Measurements from ENCODE around the gene ALDH1A3. TPM values are rescaled to one million over a fixed set of nuclear protein-coding genes. Genes with fewer than 3 reads are reported as not detected.

ALDH1A3 gene
- total RNA-seq, 1 donor from 2014 or later, result 6.8 TPM

DNA sequence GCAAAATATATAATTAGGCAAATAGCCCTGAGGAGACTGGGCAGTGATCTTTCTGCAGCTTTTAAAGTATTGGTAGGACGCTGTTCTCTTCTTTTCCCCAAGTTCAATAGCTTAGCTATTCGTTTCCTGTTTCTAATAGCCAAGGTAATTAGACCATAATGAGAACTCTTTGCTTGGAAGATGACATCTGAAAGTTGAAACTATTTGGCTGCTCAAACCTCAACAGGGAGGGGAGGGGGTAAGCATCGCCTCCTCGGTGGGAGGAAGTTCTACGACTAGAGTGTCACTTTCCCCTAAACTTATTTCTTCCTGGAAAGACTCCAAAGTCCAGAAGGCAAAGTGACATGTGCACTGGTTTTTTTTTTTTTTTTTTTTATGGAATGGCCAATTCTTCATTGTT is 22.8 kb upstream of the ALDH1A3 start:
- intact Hi-C loops (cut with micrococcal nuclease), result no loop called here
- ATAC-seq, result no peak
- DNase-seq, result no peak

DNA sequence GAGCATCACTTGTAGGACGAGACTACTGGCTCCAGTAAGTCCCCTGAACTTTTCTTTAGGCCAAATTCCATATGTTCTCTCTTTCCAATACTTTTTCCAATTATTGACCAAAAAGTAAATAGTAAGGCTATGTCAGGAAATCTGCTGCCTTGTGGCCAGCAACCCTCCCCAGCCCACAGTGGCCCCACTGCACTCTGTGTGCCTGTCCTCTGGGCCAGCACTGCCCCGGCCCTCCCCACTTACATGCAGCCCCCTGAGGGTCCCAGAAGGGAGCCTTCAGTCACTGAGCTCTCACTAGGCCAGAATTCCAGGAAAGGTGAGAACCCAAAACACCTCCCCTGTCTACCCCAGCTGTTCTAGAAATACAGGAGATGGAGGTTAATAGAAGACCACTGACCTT is 21.3 kb upstream of the ALDH1A3 start:
- ATAC-seq, result no peak
- no peak for DNase-seq
- intact Hi-C loops (cut with micrococcal nuclease), result no loop called here

DNA sequence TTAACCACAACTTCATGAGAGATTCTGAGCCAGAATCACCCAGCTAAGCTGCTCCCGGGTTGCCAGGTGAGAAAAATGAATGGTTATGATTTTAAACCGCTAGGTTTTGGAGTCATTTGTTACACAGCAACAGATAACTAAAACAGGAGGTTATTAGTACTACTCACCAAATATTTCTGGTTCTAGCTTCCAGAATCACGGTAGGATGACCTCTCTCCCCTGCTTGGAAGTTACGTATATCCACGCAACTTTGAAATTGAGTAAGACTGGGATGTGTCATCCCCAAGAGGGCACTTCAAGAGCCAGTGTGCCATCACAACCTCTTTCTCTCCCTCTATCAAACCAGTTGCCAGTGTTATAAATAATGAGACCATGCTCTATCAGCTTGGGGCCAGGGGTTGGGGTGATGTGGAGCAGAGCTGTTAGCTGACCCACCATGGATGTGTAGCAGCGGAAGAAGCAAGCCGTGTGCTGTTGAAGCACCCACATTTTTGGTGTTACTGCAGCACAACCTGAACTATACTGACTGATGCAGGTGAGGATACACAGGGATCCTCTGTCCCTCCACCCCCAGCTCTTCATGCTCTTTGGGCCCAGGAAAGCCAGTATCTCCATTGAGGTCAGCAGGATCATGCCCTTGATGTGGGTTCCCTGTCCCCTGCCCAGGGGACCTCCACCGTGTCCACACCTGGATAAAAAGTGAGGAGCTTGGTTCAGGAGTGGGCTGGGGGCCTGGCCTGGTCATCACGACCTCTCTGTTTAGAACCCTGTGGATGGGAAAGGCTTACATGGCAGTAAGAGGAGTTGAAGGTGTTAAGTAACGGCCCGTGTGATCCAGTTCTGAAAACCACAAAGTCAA is 19.4 kb upstream of the ALDH1A3 start:
- ATAC-seq (no peak), DNase-seq (no peak)
- intact Hi-C loops (cut with micrococcal nuclease), result no loop called here

DNA sequence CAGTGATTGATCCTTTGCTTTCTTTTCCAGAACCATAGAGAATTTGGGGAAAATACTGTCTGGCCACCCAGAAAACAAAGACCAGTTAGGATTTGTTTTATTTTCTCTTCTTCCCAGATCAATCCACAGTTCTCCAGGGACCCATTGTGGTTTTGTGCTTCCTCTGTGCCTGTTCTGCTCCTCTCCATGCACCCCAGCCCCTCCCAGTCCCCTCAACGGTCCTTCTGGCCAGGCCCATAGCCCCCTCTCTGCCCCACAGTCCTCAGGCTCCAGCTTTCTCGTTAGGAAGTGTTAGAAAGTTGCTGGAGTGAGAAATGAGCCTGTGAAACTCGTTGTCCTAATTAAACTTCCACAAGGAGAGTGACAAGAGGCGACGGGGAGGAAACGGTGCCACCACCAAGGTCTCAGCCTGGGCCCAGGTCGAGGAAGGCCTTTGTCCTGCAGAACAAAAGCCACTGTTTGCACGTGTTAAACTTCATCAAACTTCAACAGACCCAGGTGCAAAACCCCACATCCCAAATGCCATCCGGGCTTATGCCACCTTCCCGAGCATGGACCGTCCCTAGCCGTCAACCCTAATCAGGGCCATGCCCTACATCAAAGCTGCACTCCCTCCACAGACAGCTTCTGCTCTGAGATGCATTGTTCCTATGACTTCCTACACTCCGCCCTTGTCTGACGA is 18.7 kb upstream of the ALDH1A3 start:
- DNase-seq, result no peak
- ATAC-seq, result no peak
- intact Hi-C loops (cut with micrococcal nuclease), result no loop called here

DNA sequence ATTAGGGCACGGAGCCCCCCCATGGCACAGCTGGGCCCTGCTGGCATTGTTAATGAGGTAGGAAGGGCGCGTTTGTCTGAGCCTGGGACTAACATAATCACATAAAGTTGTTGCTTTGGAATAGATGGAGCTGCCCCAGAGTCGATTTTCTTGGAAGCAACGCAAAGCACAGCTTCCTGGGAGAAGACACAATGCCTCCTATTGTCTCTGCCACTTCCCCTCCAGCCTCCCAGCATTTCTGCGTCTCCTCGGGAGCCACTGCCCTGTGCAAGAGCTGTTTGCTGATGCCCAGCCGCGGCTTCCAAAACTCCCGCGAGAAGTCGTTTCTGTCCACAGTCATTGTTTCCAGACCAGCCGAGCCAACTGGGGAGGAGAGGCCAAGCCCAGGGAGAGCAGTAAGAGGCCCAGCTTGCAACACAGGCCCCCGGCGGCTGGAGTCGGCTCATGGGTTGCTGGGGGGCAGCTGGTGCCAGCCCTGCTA is 18.1 kb upstream of the ALDH1A3 start:
- intact Hi-C loops (cut with micrococcal nuclease), result no loop called here
- peak; percentile 52 for ATAC-seq
- DNase-seq, result peak; percentile 70

DNA sequence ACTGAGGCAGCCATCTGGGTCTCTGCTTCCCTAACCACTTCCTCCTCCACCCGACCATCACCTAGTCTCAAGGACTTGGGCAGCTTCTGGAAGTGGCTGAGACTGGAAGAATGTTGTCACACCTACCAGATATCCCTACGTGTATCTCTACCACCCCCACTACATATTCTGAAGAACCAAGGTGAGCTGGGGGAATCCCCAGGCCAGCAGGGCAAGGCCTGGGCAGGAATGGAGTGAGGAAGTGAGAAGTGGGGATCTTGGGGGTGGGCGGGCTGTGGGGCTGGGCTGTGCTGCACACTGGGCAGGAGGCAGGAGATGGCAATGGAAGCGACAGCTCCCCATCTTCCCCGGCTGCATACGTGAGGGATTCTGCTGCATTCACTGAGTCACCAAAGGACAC is 17.5 kb upstream of the ALDH1A3 start:
- ATAC-seq (no peak), DNase-seq (no peak)
- intact Hi-C loops (cut with micrococcal nuclease), result no loop called here

DNA sequence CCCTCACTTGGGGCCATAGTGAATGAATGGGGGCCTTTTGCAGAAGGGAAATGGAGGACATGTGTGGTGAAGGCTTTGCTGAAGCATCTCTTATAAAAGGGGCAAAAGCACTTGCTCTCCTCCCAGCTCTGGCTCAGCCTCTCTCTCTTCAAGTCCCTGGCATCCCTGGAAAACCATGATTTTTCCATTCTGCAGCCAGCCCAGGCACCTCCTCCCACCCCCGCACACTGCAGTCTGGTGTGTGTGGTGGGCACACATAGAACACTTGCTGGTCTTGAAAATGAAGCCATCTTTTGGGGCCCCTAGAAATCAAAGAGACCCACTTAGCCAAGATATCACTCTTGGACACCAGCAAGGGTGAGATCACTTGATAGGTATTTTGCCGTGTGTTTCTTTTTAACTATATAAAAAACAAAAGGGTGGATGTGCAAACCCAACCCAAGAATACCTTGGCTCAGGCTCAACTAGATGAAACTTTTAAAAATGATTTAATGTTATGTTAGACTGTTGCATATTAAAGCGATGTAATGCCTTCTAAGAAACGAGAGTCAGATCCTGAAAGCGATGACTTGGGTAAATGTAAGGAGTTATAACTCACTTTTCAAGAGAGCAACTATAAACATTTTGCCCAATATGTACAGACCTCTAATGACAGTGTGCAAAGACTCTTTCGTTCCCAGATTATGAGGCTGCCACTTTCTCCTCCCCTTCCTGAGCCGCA is 16.4 kb upstream of the ALDH1A3 start:
- ATAC-seq (no peak), DNase-seq (no peak)
- intact Hi-C loops (cut with micrococcal nuclease), result no loop called here

DNA sequence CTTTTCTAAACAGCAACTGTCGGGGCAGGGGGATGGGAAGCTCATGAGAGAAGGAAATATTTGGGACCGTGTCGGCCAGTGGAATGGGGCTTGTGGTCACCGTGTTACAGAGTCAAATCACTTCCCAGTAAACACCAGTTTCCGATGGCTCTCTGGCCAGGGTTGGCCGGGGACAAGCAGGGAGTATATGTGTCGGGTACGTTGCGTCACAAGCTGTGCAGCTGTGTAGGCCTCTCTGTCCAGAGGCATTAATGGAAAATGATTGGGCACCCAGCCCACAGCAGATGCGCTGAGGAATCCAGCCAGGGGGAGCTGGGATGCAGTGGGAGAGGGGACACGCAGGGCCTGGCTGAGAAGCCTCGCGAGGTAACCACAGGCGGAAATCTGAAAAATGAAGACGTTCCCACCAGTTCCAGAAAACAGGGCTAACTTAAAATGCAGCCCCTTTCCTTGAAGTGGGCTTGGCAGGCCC is 15.8 kb upstream of the ALDH1A3 start:
- DNase-seq (peak; percentile 82), ATAC-seq (peak; percentile 91)
- intact Hi-C loops (cut with micrococcal nuclease), result no loop called here

DNA sequence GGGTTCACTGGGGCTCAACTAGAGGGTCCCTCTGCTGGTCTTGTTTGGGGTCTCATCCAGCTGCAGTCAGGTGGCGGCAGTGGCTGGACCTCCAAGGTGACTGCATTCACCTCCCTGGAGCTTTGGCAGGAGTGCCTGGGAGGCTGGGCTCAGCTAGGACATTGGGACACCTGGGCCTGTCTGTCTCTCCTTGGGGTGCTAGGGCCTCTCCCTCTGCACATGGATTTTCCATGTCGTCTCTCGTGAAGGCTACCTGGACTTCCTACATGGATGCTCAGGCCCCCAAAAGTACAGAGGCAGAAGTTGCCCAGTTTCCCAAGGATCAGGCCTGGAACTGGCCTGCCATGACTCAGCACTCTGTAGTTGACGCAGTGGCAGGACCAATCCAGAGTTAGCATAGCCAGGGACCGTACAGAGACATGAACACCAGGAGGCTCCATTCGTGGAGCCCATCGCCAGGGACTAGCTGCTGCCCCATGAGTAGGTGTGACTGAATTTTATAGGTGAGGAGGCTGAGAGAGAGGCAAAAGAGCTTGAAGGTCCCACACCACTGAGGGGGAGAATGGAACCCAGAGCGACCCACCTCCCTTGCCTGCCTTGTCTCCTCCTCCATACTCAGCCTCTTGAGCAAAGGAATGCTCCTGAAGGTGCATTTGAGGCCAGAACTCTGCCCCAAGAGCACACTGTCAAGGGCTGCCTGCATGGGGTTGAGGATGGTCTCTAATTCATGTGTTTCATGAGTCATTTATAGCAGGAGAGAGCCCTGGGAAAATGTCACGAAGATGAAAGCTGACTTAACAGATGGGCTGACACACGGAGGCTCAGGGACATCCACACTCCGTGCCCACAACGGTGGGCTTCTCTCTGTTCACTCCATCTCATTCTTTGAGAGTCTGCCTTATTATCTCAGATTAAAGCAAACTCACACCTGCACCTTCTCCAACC is 13.0 kb upstream of the ALDH1A3 start:
- intact Hi-C loops (cut with micrococcal nuclease), result no loop called here
- ATAC-seq (no peak), DNase-seq (no peak)

DNA sequence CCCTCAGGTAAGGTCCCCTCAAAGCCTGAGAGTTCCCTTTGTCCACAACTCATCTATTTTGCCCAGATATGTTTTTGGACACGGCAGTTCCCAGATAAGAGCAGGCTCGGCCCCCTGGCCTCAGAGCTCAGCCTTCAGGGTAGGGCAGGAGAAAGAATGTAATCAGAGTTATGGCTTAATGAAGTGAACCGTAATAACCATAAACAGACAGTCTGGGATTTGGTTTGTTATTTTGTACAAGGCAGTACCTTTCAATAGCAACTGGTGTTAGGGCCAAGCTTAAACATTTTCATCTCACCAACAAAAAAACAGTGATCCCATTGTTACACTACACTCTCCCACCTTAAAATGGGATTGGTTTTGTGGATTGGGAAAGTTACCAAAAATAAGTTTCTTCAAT is 12.2 kb upstream of the ALDH1A3 start:
- intact Hi-C loops (cut with micrococcal nuclease), result no loop called here
- ATAC-seq (no peak), DNase-seq (no peak)

DNA sequence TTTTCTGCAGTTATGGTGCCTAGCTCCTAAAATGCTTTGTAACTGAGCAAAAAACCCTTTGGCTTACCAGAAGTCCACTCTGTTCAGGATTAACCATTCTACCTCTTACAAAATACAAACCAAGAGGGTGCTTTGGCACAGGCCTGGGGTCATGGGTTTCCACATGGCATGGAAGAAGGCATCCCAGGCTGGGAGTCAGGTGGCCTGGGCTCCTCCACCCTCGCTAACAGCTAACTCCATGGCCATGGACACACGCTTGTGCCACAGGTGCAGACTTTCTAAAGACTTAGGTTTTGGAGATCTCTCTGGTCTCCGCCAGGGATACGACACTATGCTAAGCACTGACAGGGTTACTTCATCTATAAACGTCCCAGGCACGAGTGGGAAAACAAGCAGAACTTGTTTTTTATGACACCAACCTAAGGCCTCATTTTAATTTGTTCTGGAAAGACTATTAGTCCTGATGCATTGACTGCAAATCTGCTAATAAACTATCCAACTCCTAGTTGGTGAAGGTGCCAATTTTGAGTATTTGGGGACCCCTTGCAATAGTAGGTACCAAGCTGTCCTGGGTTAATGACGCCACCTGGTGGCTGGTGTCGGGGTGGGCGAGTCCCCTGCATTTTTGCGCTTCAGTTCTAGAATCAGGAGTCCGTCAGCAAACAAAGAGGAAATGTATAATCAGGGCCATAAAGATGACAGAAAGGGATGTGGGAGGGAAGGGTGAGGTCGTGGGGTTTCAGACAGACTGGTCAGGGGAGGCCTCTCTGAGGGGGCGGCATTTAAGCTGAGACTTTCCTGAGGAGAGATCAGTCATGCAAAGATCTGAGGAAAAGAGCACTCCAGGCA is 10.3 kb upstream of the ALDH1A3 start:
- intact Hi-C loops (cut with micrococcal nuclease), result no loop called here
- no peak for DNase-seq
- ATAC-seq, result no peak

DNA sequence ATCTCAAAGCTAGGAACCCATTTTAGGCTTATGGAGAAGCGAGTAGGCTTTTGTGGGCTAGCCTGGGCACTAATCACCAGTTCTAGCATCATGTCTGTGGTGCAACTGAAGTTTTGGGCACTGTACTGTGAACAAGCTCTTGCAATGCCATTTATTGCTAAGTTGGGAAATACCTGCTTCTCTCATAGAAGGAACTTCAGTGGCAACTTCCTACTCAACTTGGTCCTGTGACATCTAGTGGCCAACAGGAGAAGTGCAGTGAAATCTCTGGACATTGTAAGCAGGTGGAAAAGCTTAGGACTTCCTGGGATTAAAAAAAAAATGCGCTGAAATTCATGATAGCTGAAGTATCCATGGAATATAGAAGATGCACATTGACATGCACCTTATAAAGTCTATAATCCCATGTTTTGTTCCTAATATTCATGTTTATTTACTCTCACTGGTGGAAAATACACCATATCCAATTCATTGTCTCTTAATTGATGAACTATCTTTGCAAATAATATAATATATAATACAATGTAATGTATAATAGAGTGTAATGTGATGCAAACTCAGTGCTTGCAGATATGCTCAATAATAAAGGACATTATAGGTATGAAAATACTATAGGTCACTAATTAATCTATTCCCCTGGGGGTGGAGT is 6.5 kb upstream of the ALDH1A3 start:
- DNase-seq, result no peak
- peak; percentile 73 for ATAC-seq
- intact Hi-C loops (cut with micrococcal nuclease), result loop anchor here (2.0 kb wide), 1 partner anchor 246 kb away; no protein-coding TSS in a partner anchor

DNA sequence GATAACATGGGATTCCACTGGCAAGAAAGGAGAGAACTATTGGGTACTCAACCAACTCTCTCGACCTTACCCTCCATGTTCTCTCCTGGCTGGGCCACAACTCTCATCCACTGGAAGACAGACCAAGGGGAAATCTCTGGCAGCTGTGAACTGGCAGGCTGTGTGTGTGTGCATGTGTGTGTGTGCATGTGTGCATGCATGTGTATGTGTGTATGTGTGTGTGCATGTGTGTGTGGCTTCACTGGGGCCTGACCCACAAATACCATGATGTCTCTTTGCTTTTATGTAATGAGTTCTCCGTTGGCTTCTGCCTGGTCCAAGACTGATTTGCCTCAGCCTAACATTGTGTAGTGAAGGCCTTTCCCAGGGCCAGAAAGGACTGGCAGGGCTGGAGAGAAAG is 4.1 kb upstream of the ALDH1A3 start:
- DNase-seq, result no peak
- ATAC-seq, result no peak
- intact Hi-C loops (cut with micrococcal nuclease), result no loop called here

DNA sequence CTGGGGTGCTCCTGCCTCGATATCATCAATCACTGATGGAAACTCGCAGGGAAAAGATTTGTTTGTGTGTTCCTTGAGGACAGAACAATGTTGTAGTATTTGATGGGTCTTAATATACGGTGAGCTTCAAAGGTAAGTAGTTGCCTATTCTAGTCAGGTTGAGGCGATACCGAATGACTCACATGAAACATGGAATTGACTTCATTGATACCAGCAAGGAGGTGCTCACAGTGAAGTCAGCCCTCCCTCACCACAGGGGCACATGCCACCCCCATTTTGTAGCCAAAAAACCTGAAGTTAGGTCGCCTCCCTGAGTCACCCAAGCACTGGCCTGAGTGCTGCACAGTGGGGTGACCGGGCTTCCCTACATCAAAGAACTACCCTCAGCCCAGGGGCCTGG is 3.7 kb upstream of the ALDH1A3 start:
- intact Hi-C loops (cut with micrococcal nuclease), result no loop called here
- ATAC-seq, result no peak
- DNase-seq, result no peak

DNA sequence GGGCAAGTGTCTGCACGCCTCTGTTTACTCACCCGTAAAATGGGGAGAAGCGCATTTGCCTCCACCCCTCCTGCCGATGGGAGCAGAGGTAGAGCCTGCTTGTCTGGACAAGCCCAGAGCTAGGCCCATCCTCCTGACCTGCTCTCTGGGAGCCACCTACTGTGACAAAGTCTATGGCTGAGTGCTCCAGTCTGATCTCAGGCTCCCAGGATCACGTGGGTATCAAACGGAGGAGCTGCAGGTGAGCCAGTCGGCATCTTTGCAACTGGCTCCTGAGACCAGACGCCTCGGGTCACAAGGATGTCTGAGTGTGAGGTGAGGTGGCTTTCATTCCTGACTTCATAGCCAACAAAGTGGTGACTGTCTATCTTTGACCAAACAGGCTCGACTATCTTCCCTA is 2.1 kb upstream of the ALDH1A3 start:
- intact Hi-C loops (cut with micrococcal nuclease), result no loop called here
- ATAC-seq, result no peak
- no peak for DNase-seq

DNA sequence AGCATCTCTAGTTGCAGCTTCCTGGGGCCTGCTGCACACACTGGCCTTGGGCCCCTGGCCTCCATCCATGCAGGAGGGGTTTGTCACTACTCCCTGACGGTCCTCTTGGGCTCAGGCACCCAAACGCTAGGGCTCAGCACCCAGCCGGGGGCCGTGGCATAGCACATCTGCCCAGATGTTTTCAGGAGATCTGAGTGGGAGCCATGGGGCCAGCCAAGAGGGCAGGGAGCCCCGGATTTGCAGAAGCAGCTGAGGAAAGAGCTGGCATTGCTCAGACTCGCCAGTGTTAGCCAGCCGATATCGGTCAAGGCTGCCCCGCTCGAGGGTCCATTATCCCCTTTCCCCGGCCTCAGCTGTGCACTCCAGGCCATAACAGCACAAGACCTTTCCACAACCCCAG is 1.5 kb upstream of the ALDH1A3 start:
- no peak for ATAC-seq
- no peak for DNase-seq
- intact Hi-C loops (cut with micrococcal nuclease), result no loop called here

DNA sequence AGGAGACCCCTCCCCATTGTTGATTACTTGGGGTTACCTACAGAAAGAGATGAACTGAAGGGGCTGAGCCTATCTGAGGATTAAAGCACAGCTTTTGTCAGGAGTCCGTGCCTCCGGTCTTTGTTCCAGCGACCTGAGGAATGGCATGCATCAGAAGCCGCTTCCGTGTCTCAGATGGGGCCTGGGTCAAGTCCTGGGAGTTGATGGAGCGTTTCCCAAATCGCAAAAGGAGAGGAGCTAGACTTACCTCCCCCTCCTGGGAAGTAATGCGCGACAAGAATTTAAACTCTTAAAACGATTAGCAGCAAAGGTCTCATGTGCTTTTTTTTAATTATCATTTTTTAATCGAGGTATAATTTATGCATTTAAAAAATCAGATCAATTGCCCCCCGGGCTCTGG is 983 bp upstream of the ALDH1A3 start:
- no peak for ATAC-seq
- DNase-seq, result no peak
- intact Hi-C loops (cut with micrococcal nuclease), result no loop called here

DNA sequence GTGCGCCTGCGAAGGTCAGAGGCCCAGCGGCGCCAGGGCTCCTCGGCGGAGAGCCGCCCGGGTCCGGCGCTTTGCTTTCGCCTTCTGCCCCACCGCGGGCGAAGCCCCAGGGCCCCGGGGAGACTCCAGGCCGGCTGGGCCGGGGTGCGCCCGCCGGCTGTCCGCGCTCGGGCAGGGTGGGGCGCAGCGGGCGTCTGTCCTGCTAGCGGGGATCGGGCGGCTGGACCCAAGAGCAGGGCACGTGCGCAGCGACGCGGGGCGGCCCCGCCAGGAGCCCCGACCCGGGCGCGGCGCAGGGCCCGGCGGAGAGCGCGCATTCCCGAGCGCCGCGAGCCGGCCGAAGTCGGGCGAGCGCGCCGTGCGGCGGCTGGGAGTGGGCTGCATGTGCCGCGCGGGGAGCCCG is 569 bp upstream of the ALDH1A3 start:
- intact Hi-C loops (cut with micrococcal nuclease), result no loop called here
- DNase-seq (no peak), ATAC-seq (peak; percentile 35)
